Measurements from ENCODE around the gene KCNJ6.

- no peak for TF ChIP-seq CTCF (IDR thresholded peaks at IDR 0.05; ENCODE audit: low read depth, low read length)
- TF ChIP-seq MAX (IDR thresholded peaks at IDR 0.05; ENCODE audit: low read depth, low read length): no peak
- TF ChIP-seq POLR2A (IDR thresholded peaks at IDR 0.05; ENCODE audit: extremely low read depth, insufficient read length): no peak
Measured at GRCh38 chr21:37601915-37602314, 314.3 kb downstream of the KCNJ6 start.
